ENCODE results near the gene RDH5.

RDH5 gene

DNA sequence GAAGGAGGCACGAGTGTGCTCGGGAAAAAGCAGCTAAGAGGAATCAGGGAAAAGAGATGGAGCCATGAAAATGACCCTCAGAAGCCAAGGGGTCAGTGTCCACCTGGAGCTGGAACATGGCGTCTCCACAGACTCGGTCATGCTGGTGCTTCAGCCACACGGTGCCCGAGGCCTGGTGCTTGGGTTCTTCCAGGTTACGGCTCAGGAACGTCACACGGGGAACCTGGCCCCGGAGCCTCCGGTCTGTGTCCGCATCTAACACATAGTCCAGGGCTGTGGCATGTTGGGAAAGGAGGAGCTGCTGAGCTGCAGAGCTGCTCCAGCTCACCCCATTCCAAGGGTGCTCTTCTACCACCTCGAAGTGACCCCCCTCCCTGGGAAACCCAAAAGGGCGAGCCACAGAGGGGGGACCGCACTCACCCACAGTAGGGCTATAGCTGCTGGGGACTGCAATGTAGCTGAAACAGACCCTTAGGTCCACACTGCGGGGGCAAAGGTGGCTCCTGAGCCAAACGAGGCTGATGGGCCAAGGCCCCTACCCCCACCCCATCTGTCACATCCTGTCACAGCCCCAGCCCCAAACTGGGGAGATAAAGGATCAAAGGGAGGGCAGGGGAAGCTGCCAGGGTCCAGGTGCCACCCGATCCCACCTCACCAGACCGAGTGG lies 23.3 kb upstream of the RDH5 start:
- no peak for FAIRE-seq

- FAIRE-seq: no peak
Measured at GRCh38 chr12:55697686-55698085, 22.5 kb upstream of the RDH5 start.

- FAIRE-seq: no peak
Measured at GRCh38 chr12:55698241-55698955, 21.8 kb upstream of the RDH5 start.

DNA sequence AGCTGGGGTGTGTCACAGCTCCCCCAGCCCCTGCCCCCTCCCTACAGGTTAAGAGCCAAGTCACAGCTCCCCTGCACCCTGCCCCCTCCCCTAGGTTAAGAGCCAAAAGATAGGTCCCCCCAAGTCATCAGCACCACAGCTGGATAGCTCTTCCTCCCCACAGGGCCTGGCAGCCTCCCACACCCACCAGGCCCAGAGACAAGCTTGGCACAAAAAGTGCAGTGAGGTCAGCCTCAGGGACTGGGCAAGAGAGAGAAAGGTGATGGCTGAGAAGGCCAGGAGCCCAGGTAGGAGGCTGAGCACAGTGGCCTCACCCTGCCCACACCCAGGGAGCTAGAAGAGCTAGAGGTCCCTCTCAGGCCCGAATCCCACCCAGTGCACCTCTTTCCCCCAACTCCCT lies 21.2 kb upstream of the RDH5 start:
- no peak for FAIRE-seq

DNA sequence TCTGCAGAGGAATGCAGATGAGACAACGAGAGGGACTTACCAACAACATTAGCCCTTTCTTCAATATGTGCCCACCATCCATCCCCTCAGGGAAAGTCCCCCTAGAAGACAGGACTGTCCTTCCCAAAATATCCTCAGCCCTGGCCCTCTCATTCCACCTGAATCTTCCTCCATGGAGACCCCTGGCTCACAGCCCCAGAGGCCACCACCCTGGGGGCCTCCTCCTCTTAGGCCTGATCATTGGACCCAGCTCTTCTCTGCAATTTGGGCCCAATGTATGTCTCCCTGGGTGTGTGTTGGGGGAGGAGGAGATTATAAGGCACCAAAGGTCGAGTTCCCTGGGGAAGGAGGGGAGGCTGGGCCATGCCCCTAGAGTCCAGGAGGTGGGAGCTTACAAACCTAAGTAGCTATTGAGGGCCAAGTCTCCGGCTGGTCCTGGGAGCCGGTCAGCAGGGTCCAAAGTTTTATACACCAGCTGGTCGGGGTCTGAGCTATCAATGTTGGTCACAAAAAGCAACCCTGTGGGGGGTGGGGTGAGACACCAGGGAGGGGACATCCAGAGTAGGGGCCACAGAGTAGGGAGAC lies 20.6 kb upstream of the RDH5 start:
- no peak for FAIRE-seq

DNA sequence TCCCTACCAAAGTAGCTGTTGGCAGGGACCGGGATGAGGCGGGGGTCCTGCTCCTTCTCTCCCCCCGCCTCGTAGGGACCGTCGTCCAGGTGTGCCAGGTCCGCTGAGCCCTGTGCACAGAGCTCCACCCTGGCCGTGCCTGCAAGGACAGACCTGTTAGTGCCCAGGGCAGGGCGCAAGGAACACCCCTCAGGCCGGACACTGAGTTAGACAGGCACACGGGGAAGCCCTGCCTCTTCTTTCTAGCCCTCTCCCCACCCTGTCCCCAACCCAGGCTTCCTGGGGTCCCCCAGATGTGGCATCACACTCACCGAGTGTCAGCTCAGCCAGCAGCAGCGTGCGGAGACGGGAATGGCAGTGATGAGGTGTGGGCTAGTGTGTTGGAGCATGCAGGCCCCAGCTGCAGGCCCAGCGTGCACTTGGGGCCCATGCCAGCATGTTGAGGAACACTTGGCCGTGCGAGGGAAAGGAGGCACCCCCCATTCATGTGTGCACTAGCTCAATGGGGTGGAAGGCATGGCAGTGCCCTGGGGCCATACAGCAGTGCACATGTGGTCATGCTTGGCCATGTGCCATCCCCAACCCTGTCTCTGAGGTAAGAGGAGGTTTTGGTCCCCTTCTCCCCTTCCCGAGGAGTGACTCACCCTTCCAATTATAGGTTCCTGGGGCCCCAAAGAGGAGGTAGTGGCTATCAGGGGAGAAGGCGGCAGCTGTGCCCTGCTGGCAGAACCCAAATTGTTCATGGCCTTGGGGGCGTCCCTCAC lies 19.8 kb upstream of the RDH5 start:
- FAIRE-seq: no peak

- no peak for FAIRE-seq
Measured at GRCh38 chr12:55702861-55703260, 17.3 kb upstream of the RDH5 start.

DNA sequence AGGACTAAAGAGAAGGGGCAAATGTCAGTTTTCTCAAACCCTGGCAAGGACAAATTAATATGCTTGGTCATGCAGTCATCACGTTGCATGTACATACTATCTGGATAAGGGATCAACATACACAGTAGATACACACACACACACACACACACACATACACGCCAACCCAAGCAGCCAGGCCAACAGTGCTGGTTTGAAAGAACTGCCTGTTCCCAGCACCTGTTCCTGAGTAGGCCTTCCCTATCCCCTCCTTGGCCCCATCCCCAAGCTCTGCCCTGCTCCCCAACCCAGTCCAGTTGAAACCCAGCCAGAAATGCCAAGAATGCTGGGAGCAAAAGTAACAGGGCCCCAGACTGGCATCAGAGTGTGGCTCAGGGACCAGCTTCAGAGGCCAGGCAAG lies 16.9 kb upstream of the RDH5 start:
- no peak for FAIRE-seq

GRCh38 chr12:55703901-55704761 lies 16.1 kb upstream of the RDH5 start:
- FAIRE-seq: no peak

DNA sequence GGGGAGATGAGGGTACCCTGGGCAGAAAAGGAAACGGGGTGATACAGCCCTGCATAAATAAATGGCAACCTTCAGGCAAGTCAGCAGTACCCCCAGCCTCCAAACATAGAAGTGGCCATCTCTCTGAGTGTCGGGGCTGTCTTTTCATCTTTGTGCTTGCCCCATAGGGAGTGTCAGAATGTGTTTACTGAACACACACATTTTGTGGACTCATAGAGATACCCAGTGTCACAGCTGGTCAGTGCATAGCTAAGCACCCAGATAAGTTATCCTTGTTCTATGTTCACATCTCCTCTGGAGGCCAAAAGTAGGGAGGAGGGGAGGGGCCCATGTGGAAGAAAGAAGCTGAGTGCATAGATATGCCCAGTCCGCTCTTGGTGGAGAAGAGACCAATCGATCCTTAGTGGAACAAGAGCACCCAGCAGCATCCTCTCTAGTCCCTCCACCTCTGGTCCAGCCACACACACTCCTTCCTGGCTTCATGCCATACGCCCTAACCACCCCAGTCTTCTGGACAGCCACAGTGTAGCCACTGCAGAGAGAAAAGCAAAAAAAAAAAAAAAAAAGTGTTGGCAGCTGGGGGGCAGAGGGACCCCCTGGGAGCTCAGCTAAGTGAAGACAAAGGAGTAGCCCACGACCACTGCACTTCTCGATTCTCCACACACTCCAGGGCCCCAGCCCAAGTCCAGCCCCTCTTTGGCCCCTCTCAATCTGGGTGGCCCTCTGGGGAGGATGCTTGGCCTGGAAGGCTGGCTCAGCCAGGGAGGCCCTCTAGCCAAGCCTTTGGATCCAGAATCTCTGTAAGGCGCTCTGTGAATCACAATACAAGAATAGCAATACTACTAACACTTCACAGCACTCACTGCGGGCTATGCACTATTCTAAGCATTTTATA lies 15.1 kb upstream of the RDH5 start:
- FAIRE-seq: no peak

GRCh38 chr12:55705782-55706402 lies 14.3 kb upstream of the RDH5 start:
- FAIRE-seq: no peak

GRCh38 chr12:55706568-55707218 lies 13.5 kb upstream of the RDH5 start:
- no peak for FAIRE-seq

- no peak for FAIRE-seq
Measured at GRCh38 chr12:55707219-55707671, 12.9 kb upstream of the RDH5 start.

GRCh38 chr12:55707841-55708694 lies 12.1 kb upstream of the RDH5 start, which contains the start of gene ITGA7:
Gene ITGA7, minus strand, starts transcription at chr12:55707904. Its CDS starts 222 bp downstream, at chr12:55707682.
- no peak for FAIRE-seq

GRCh38 chr12:55708695-55709233 lies 11.4 kb upstream of the RDH5 start:
- no peak for FAIRE-seq

DNA sequence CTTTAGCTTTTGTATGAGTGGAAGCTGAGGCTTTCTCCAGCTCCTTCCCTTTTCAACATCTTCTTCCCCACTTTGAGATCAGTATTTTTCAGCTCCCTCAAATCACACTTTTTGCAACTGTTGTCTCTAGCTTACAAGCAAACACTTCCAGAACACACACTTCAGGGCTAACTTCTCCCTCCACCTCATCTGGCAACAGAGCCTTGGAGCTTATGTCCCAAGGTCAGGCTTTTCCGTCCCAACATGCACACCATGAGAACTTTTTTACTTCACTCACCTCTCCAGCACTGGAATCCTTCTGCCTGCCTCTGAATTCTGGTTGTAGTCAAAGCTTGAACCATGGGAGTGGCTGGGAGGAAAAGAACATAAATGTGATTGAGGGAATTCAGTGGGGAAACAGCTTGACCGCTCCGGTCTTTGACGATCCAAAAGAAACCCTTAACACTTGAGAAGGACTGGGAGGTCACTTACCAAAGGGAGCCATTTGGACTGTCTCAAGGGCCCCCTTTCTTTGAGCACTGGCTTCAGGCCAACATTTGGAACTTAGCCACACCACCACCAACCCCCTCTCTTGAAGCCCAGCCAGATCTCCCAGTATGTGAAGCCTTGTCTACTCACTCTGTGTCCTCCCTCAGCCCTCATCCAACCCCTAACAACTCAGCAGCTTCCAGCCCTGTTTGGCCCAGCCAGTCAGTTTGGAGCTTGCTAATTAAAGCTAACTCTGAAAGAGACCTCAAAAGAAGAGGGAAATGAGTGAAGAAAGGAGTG lies 8.2 kb upstream of the RDH5 start:
- no peak for FAIRE-seq

- no peak for FAIRE-seq
Measured at GRCh38 chr12:55712700-55713415, 7.3 kb upstream of the RDH5 start.
